Tibial nerve (tissue), 4 donors: ENCODE measurements around the gene NMRK2. TPM values are rescaled to one million over a fixed set of nuclear protein-coding genes. Genes with fewer than 3 reads are reported as not detected.

Source experiments
- DNase-seq, 2 donors: peaks; one replicate each; pipeline ENCODE4 v3.0.0-alpha.2; 2019; ENCODE audit warnings: low spot score in 2 of 2
- H3K27ac ChIP-seq, 4 donors: fragments of 200-600 bp; sonication (generic) in 3 of 4; one replicate each; pipeline ENCODE4 v1.5.1; 2017 to 2019; ENCODE audit warnings: mild to moderate bottlenecking in 1 of 4
- H3K27me3 ChIP-seq, 2 donors: fragments of 200-600 bp; sonication (generic) in 1 of 2; one replicate each; pipeline versions ENCODE4 v1.5.1 to v1.6.0; 2017 to 2019
- H3K36me3 ChIP-seq, 3 donors: fragments of 200-600 bp; sonication (generic); one replicate each; pipeline ENCODE4 v1.5.1; 2018 to 2019
- H3K4me1 ChIP-seq, 4 donors: fragments of 200-600 bp; sonication (generic) in 3 of 4; one replicate each; pipeline ENCODE4 v1.5.1; 2017 to 2019
- H3K4me3 ChIP-seq, 4 donors: fragments of 200-600 bp; sonication (generic) in 3 of 4; one replicate each; pipeline ENCODE4 v1.5.1; 2017 to 2019; ENCODE audit warnings: mild to moderate bottlenecking in 1 of 4, moderate library complexity in 1 of 4
- H3K9me3 ChIP-seq, 4 donors: fragments of 200-600 bp; sonication (generic) in 3 of 4; one replicate each; pipeline ENCODE4 v1.5.1; 2017 to 2019
- EP300 ChIP-seq, 2 donors: sonication (generic); formaldehyde crosslinking; IDR thresholded peaks; one replicate each; pipeline ENCODE4 v1.6.1; 2017; ENCODE audit warnings: antibody characterized with exemption in 2 of 2, mild to moderate bottlenecking in 1 of 2
- POLR2A ChIP-seq, 2 donors: fragments of 450-650 bp; IDR thresholded peaks; one replicate each; pipeline ENCODE4 v1.6.1; 2017; ENCODE audit warnings: antibody characterized with exemption in 2 of 2, mild to moderate bottlenecking in 2 of 2, moderate library complexity in 2 of 2
- WGBS, 2 donors: methylation state at CpG; one replicate each; pipeline ENCODE4 v1.1.5; 2018; 5-methylcytosine and 5-hydroxymethylcytosine counted together
- total RNA-seq, 4 donors: library from RNA; depleted of rRNA; stranded (reverse); fragments of >200 nt; gene quantifications; one replicate each; pipeline ENCODE4 v1.1.0, GENCODE V29; 2016
- TF ChIP-seq, protein P1 (sequence below), 5 experiments: fragments of 200-600 bp in 3 of 5; fragments of 450-650 bp in 2 of 5; sonication (generic) in 3 of 5; IDR thresholded peaks; one replicate each; pipeline ENCODE4 v1.5.1; 2016 to 2019; ENCODE audit warnings: antibody characterized with exemption in 5 of 5, mild to moderate bottlenecking in 3 of 5, moderate library complexity in 2 of 5

NMRK2 gene
- total RNA-seq, 4 donors from 2014 or later = not detected

DNA sequence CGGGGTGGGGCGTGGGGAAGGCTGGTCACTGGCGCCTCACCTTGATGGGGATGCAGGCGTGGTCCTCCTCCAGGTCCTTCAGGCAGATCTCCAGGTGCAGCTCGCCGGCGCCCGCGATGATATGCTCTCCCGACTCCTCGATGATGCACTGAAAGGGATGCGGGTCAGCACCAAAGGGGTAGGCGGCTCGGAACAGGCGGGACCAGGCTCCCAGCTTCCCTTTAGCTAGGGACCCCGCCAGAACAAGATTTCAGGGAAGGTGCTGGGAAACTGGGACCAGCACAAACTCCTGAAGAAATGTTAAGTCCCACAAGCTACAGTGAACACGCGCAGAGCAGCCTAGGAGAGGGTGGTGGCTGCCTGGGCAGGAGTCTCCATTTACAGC is 46.4 kb downstream of the NMRK2 start:
- Histone ChIP-seq H3K27ac (no peak overlapping the region), H3K36me3 (peaks cover 30 to 94% (median 82%) of the 10 kb centered on the region in 3 donors), H3K27me3 (no peaks in the 10 kb centered on the region), H3K9me3 (no peaks in the 10 kb centered on the region), H3K4me1 (peaks cover 0 to 44% (median 10%) of the 10 kb centered on the region in 4 donors), H3K4me3 (no peak overlapping the region)
- no peak for TF ChIP-seq POLR2A (IDR thresholded peaks at IDR 0.05)
- TF ChIP-seq, protein P1, sequence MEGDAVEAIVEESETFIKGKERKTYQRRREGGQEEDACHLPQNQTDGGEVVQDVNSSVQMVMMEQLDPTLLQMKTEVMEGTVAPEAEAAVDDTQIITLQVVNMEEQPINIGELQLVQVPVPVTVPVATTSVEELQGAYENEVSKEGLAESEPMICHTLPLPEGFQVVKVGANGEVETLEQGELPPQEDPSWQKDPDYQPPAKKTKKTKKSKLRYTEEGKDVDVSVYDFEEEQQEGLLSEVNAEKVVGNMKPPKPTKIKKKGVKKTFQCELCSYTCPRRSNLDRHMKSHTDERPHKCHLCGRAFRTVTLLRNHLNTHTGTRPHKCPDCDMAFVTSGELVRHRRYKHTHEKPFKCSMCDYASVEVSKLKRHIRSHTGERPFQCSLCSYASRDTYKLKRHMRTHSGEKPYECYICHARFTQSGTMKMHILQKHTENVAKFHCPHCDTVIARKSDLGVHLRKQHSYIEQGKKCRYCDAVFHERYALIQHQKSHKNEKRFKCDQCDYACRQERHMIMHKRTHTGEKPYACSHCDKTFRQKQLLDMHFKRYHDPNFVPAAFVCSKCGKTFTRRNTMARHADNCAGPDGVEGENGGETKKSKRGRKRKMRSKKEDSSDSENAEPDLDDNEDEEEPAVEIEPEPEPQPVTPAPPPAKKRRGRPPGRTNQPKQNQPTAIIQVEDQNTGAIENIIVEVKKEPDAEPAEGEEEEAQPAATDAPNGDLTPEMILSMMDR (IDR thresholded peaks at IDR 0.05) = no peak
- 93 to 94% methylated on average over 16 to 18 of the region's 18 CpGs for WGBS, 2 donors
- DNase-seq = no peak

DNA sequence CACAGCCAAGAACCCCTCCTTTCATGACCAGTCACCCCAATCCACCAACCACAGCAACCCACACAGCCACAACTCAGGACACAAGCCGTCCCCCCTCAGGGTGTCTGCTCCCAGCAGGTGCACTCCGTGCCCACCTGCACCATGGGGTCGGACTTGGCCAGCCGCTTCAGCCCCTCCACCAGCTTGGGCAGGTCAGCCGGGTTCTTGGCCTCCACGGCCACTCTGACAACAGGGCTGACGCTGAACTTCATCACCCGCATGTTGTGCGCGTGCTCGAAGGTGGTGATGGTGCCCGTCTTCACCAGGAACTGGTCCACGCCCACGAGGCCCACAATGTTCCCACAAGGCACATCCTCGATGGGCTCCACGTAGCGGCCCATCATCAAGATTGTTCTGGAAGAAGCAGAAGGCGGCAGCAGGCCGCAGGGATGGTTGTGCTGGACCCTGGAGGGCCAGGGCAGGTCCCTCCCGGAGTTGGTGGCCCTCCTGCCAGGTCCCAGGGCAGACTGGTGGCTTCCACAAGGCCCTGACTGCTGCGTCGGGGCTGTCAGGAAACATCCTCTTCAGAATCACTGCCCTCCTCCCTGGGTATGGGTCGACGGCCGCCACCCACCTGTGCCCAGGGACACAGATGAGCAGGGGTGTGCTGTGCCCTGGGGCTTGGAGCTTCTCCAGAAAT is 46.9 kb downstream of the NMRK2 start:
- Histone ChIP-seq H3K9me3 (no peaks in the 10 kb centered on the region), H3K27ac (no peak overlapping the region)

DNA sequence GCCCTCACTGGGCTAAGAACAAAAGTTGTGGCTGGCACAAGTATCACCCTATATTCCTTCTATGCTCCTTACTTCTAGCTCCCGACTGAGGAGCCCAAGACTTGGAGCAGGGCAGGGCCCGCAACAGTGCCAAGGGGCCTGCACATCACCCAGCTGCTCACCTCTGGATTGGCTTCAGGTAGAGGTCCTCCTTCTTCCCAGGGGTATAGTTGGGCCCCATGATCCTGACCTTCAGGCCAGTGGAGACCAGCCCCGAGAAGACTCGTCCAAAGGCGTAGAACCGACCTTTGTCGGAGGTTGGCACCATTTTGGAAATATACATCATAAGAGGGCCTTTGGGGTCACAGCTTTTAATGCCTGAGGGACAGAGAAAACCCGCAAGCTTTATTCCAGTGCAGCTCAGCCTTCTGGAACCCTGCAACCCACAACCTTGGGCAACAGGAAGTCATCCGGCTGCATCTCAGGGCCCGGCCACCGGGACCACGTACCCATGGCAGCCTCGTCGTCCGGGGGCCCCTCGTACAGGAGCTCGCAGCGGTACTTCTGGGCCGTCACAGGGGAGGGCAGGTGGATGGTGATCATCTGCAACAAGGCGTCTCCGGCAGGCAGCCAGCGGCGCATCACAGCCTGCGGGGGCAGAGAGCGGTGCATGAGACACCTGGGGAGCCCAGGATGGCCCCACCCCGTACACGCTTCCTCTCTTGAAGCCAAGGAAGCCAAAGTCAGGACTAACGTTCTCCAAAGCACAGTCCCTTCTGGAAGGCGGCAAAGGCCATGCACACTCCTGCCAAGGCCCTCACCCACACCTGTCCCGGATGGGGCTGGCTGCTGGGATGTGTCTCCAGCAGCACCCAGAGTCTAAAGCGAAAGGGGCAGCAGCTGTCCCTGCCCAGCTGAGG is 47.7 kb downstream of the NMRK2 start:
- Histone ChIP-seq H3K4me3 (no peak overlapping the region), H3K27me3 (no peaks in the 10 kb centered on the region), H3K9me3 (no peaks in the 10 kb centered on the region), H3K36me3 (peaks cover 30 to 86% (median 82%) of the 10 kb centered on the region in 3 donors), H3K27ac (no peak overlapping the region), H3K4me1 (peaks cover 0 to 48% (median 12%) of the 10 kb centered on the region in 4 donors)
- 88 to 90% methylated on average over 30 of the region's 31 CpGs for WGBS, 2 donors
- TF ChIP-seq POLR2A (IDR thresholded peaks at IDR 0.05) (no peak), EP300 (IDR thresholded peaks at IDR 0.05) (no peak)
- TF ChIP-seq, protein P1 (IDR thresholded peaks at IDR 0.05) = no peak
- no peak for DNase-seq

More for the DNA sequence above, 46.9 kb downstream of the NMRK2 start:
- DNase-seq = no peak
- Histone ChIP-seq H3K4me1 (peaks cover 0 to 45% (median 11%) of the 10 kb centered on the region in 4 donors), H3K36me3 (peaks cover 30 to 94% (median 82%) of the 10 kb centered on the region in 3 donors), H3K4me3 (no peak overlapping the region), H3K27me3 (no peaks in the 10 kb centered on the region)
- WGBS, 2 donors = 88 to 93% methylated on average over 13 to 21 of the region's 25 CpGs
- TF ChIP-seq EP300 (IDR thresholded peaks at IDR 0.05) (no peak), POLR2A (IDR thresholded peaks at IDR 0.05) (no peak)
- TF ChIP-seq, protein P1 (IDR thresholded peaks at IDR 0.05) = no peak

DNA sequence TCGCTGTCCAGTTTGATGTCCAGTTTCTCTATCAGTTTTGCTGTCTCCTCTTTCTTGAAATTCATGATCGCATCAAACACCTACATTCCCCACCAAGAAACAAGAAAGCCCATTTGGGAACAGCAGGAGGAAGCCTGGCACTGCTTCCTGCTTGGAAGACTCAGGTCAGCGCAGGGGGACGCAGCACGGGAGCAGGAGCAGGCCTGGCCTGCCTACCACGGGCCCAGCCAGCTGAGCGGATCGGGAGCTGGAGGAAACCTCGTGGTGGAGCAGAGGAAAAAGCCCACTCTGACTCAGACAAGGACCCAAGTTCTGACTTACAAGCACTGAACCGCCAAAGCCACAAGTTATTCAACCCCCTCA is 48.5 kb downstream of the NMRK2 start:
- TF ChIP-seq EP300 (IDR thresholded peaks at IDR 0.05) (no peak), POLR2A (IDR thresholded peaks at IDR 0.05) (no peak)
- TF ChIP-seq, protein P1 (IDR thresholded peaks at IDR 0.05) = no peak
- Histone ChIP-seq H3K9me3 (no peaks in the 10 kb centered on the region), H3K4me3 (no peak overlapping the region), H3K4me1 (peaks cover 0 to 55% (median 19%) of the 10 kb centered on the region in 4 donors), H3K27ac (no peak overlapping the region), H3K36me3 (peaks cover 30 to 79% (median 74%) of the 10 kb centered on the region in 3 donors), H3K27me3 (no peaks in the 10 kb centered on the region)
- 88 to 89% methylated on average over 10 of the region's 10 CpGs for WGBS, 2 donors
- no peak for DNase-seq
